Ovary (tissue), 3 donors: ENCODE results near the gene FGFR4.

Source experiments
- CTCF ChIP-seq, 3 donors: fragments of 450-650 bp in 2 of 3; fragments of 200-600 bp in 1 of 3; IDR thresholded peaks; one replicate each; pipeline versions ENCODE4 v1.5.1 to v1.8.0; 2016 to 2022; ENCODE audit warnings: antibody characterized with exemption in 3 of 3, mild to moderate bottlenecking in 1 of 3
- EP300 ChIP-seq: sonication (generic); formaldehyde crosslinking; IDR thresholded peaks from one replicate; pipeline ENCODE4 v1.6.1; 2017; ENCODE audit warnings: antibody characterized with exemption
- donor health status: DM: no; HTN: no; CAD: no.

DNA sequence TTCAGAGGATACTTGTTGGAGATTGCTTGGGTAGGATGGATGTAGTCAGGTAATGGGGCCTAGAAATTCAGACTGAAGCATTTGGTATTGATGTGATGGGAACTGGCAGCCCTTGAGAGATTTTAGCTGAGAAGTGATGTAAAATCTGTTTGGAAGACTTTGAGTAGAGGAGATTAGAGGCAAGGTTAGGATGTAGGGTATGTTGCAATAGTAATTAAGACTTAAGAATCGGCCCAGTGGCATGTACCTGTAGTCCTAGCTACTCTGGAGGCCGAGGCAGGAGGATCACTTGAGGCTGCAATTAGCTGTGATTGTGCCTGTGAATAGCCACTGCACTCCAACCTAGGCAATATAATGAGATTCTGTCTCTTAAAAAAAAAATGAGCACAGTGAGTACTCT is 53.6 kb downstream of the FGFR4 start:
- no peak for TF ChIP-seq CTCF (IDR thresholded peaks at IDR 0.05)
- TF ChIP-seq EP300: no peak
